Thymus (tissue), 11 donors: ENCODE data around the gene ADAM19. TPM values are rescaled to one million over a fixed set of nuclear protein-coding genes. Genes with fewer than 3 reads are reported as not detected.

Experiments used
- DNase-seq, 9 donors: peaks; one replicate each; pipeline ENCODE4 v3.0.0-alpha.2; 2013; ENCODE audit warnings: low spot score in 9 of 9, low read depth in 6 of 9, missing footprints in 1 of 9
- H3K27ac ChIP-seq, 2 donors: one replicate each; pipeline ENCODE4 v1.5.1; 2013; ENCODE audit warnings: control low read depth in 1 of 2, low read depth in 1 of 2, low read length in 1 of 2, mild to moderate bottlenecking in 1 of 2, moderate library complexity in 1 of 2
- H3K27me3 ChIP-seq, 2 donors: one replicate each; pipeline ENCODE4 v1.5.1; 2013; ENCODE audit warnings: low read length in 1 of 2; ENCODE audit not compliant: control insufficient read depth in 2 of 2, insufficient read depth in 1 of 2
- H3K36me3 ChIP-seq, 2 donors: one replicate each; pipeline ENCODE4 v1.5.1; 2013; ENCODE audit warnings: low read length in 1 of 2, mild to moderate bottlenecking in 1 of 2, moderate library complexity in 1 of 2; ENCODE audit not compliant: control insufficient read depth in 2 of 2, insufficient read depth in 2 of 2
- H3K4me1 ChIP-seq, 2 donors: one replicate each; pipeline ENCODE4 v1.5.1; 2013; ENCODE audit warnings: low read length in 2 of 2; ENCODE audit not compliant: control insufficient read depth in 2 of 2, insufficient read depth in 2 of 2
- H3K4me3 ChIP-seq, 2 donors: one replicate each; pipeline ENCODE4 v1.5.1; 2013; ENCODE audit warnings: low read length in 2 of 2, control low read depth in 1 of 2, mild to moderate bottlenecking in 1 of 2
- H3K9me3 ChIP-seq, 2 donors: one replicate each; pipeline ENCODE4 v1.5.1; 2013; ENCODE audit warnings: low read length in 1 of 2, mild to moderate bottlenecking in 1 of 2; ENCODE audit not compliant: control insufficient read depth in 2 of 2, insufficient read depth in 1 of 2
- WGBS: extraction: QIAGEN DNeasy Blood & Tissue Kit; methylation state at CpG from one replicate; pipeline ENCODE4 v1.1.7; 2013; 5-methylcytosine and 5-hydroxymethylcytosine counted together
- polyA plus RNA-seq: library from polyadenylated mRNA; stranded (reverse); fragments of 200-250 nt; gene quantifications from one replicate; pipeline ENCODE4 v1.2.3, GENCODE V29; 2013
- total RNA-seq: library from RNA; stranded (reverse); fragments of 120-200 nt; gene quantifications from one replicate; pipeline ENCODE4 v1.2.4, GENCODE V29; 2013
- donor health status: healthy.

The ADAM19 gene
- total and polyA plus RNA-seq, 2 donors, result 6.9 to 13.2 TPM

DNA sequence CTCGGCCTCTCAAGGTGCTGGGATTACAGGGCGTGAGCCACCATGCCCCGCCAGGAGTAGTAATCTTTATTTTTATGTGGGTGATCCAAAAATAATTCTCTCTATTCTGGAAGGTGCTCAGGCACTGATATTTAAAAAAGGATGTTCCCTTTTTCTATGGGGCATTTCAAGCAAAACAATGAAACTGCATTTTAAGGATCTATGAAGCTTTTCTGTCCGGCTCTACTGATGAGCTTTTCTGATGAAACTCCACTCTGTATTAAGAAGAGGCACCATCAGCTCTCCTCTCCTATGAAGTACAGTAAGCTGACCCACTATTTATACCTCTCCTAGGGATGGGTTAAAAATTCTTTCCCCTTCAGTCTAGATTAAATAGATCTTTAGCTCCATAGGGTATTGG is 7.4 kb downstream of the ADAM19 start:
- peaks cover 0 to 31% of the 10 kb centered on the region in 2 donors for H3K4me1 ChIP-seq

DNA sequence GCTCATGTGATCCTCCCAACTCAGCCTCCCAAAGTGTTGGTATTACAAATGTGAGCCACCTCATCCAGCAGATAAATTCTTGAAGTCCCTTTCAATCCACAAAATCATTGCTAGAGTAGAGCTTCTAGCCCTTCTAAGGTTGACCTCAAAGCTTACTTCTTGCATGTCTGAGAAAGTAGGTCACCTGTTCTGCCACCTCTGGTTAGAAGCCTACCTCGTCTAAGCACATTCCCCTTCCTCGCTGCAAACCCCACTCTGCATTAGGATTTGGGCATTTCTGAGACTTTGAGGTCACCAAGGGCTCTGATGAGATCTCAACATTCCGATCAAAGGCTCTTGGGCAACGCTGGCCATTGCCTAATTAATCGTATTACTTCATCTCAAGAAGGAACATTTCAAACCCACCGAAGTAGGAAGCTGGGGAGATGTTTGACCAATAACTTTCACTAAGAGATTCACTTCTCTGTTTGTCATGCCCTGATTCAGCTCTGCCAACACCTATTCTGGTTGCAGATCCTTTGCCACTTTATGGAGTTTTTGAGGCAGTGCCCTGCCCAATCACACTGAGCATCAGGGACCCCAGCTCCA is 8.6 kb downstream of the ADAM19 start:
- Histone ChIP-seq H3K27me3 (no peaks in the 10 kb centered on the region), H3K9me3 (no peaks in the 10 kb centered on the region), H3K4me1 (peaks cover 0 to 31% of the 10 kb centered on the region in 2 donors), H3K36me3 (no peaks in the 10 kb centered on the region), H3K27ac (no peak overlapping the region), H3K4me3 (no peak overlapping the region)
- no peak for DNase-seq
- 91% methylated on average over 6 of the region's 6 CpGs for WGBS

More for the DNA sequence above, 7.4 kb downstream of the ADAM19 start:
- no peaks in the 10 kb centered on the region for H3K36me3 ChIP-seq
- no peaks in the 10 kb centered on the region for H3K27me3 ChIP-seq
- no peak overlapping the region for H3K4me3 ChIP-seq
- no peak for DNase-seq
- WGBS, result 96% methylated on average over 4 of the region's 4 CpGs
- H3K27ac ChIP-seq, result no peak overlapping the region
- H3K9me3 ChIP-seq, result no peaks in the 10 kb centered on the region

DNA sequence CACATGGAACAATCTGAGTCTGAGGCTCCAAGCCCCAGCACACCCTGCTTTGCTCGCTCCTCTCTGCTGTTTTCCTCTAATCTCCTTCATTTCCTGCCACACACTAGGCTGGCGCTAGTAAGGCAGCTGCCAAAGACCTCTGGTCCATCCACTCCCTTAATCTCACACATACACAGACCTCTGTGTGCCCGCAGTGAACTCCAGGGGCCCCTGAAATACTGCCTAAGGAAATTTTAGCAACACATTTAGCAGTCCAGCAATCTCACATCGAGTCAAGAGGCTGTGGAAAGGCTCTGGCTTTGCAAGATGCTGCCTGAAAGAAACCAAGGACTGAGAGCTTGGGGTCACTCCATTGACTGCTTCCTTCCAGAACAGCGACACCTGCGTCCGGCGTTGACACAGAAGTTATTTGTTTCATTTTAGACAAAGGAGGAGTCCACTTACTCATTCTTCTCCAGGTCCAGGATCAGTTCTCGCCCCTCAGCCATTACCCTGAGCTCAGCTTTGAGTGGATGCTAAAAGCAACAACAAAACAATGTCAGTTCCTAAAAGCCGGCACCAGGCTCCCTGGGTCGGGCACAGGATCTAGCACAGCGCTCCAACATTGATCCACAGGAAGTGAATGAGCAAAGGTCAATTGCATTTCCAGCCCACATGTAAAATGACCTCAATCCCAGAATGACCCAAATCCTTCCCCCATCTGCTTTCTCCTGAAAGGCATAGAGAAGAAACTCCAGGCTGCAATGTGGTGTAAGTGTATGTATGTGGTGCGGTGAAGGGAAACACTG is 11.5 kb downstream of the ADAM19 start:
- no peak for DNase-seq
- 58% methylated on average over 13 of the region's 13 CpGs for WGBS
- Histone ChIP-seq H3K9me3 (no peaks in the 10 kb centered on the region), H3K27me3 (no peaks in the 10 kb centered on the region), H3K4me3 (no peak overlapping the region), H3K36me3 (no peaks in the 10 kb centered on the region), H3K27ac (no peak overlapping the region), H3K4me1 (peaks cover 0 to 12% of the 10 kb centered on the region in 2 donors)

DNA sequence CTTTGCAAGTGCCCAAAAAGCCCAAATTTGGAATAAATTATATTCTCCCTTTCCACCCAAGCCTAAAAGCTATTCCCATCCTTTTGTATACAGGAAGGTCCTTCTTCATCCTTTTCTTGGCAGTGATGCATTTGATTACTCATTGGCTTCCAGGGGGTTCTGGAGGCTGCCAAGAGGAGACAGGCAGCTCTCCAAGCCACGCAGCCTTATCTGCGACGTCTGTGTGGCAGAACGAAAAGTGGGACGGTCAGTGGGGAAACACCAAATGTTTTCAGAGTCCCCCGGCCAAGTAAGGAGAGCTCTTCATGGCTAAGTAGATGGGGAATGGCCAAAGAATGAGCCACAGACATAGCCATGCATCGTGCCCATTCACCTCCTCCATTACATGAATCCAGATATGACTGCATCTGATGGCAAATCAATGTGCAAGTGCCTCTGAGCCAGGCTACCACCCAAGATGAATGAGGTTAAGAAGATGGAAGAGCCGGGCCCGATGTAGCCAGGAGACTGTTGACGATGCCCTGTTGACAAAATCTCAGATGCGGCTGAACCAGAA is 12.1 kb downstream of the ADAM19 start:
- Histone ChIP-seq H3K27me3 (no peaks in the 10 kb centered on the region), H3K36me3 (no peaks in the 10 kb centered on the region), H3K9me3 (no peaks in the 10 kb centered on the region), H3K27ac (no peak overlapping the region), H3K4me1 (peaks cover 0 to 12% of the 10 kb centered on the region in 2 donors), H3K4me3 (no peak overlapping the region)
- DNase-seq, result no peak
- WGBS, result 93% methylated on average over 11 of the region's 11 CpGs

- Histone ChIP-seq H3K4me3 (no peak overlapping the region), H3K9me3 (no peaks in the 10 kb centered on the region), H3K36me3 (no peaks in the 10 kb centered on the region), H3K27ac (no peak overlapping the region), H3K4me1 (peaks cover 0 to 12% of the 10 kb centered on the region in 2 donors), H3K27me3 (no peaks in the 10 kb centered on the region)
- DNase-seq, result no peak
- WGBS, result 95% methylated on average over 10 of the region's 10 CpGs
These were observed 13.4 kb downstream of the ADAM19 start for GRCh38 chr5:157562111-157562581.

GRCh38 chr5:157561110-157561509 is 14.5 kb downstream of the ADAM19 start:
- WGBS, result 98% methylated on average over 9 of the region's 9 CpGs
- Histone ChIP-seq H3K36me3 (no peaks in the 10 kb centered on the region), H3K4me3 (no peak overlapping the region), H3K4me1 (peaks cover 0 to 12% of the 10 kb centered on the region in 2 donors), H3K9me3 (peaks cover 0 to 3% of the 10 kb centered on the region in 2 donors), H3K27ac (no peak overlapping the region), H3K27me3 (no peaks in the 10 kb centered on the region)
- no peak for DNase-seq

DNA sequence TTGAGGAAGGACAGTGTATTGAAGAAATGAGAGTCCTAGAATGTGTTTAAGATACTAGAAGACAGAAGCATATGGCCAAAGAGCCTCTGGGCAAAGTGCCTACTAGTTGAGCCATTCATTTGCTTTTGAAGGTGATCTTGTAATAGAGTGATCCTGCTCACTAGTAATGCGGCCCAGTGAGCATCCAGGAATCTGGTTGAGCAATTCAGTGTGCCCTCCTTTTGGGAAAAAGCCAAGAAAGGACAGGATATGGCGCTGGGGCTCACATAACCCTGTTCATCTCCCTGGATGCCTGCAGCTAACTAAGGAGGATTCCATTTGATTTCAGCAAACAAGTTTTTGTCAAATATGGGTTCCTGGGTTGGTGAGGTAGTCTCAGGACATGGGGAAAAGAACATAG is 16.3 kb downstream of the ADAM19 start:
- no peaks in the 10 kb centered on the region for H3K36me3 ChIP-seq
- WGBS, result 96% methylated on average over 2 of the region's 2 CpGs
- H3K27me3 ChIP-seq, result no peaks in the 10 kb centered on the region
- peaks cover 0 to 3% of the 10 kb centered on the region in 2 donors for H3K9me3 ChIP-seq
- H3K4me1 ChIP-seq, result peaks cover 0 to 13% of the 10 kb centered on the region in 2 donors
- no peak overlapping the region for H3K27ac ChIP-seq
- no peak for DNase-seq
- no peak overlapping the region for H3K4me3 ChIP-seq

GRCh38 chr5:157558681-157559080 is 16.9 kb downstream of the ADAM19 start:
- Histone ChIP-seq H3K27ac (peak overlapping the region in 1 of 2 donors; percentile 4), H3K9me3 (peaks cover 0 to 3% of the 10 kb centered on the region in 2 donors), H3K4me3 (no peak overlapping the region), H3K36me3 (no peaks in the 10 kb centered on the region), H3K4me1 (peaks cover 2 to 8% of the 10 kb centered on the region in 2 donors), H3K27me3 (no peaks in the 10 kb centered on the region)
- DNase-seq, result no peak
- 92% methylated on average over 2 of the region's 2 CpGs for WGBS

GRCh38 chr5:157558041-157558595 is 17.5 kb downstream of the ADAM19 start:
- no peak for DNase-seq
- peaks cover 2 to 3% of the 10 kb centered on the region in 2 donors for H3K4me1 ChIP-seq
- no peaks in the 10 kb centered on the region for H3K27me3 ChIP-seq
- no peaks in the 10 kb centered on the region for H3K36me3 ChIP-seq
- H3K9me3 ChIP-seq, result peaks cover 0 to 3% of the 10 kb centered on the region in 2 donors
- peak overlapping the region; percentile 31 to 36 for H3K27ac ChIP-seq
- no peak overlapping the region for H3K4me3 ChIP-seq
- WGBS, result 95% methylated on average over 4 of the region's 4 CpGs
